ENCODE data around the gene TFF3. TPM values are rescaled to one million over a fixed set of nuclear protein-coding genes. Genes with fewer than 3 reads are reported as not detected.

TFF3 gene
- total RNA-seq, 1 donor from 2014 or later: 31.9 TPM

- H3K36me3 ChIP-seq: no peaks in the 10 kb centered on the region
- no peaks in the 10 kb centered on the region for H3K4me1 ChIP-seq
- intact Hi-C loops (cut with DNase I): no loop called here
- DNase-seq (ENCODE audit: extremely low spot score in 2 of 2): no peak
- H3K9me3 ChIP-seq: no peaks in the 10 kb centered on the region
- H3K27me3 ChIP-seq: no peaks in the 10 kb centered on the region
- no peak for TF ChIP-seq POLR2A (IDR thresholded peaks at IDR 0.05)
- H3K4me3 ChIP-seq: no peak overlapping the region
- no peak overlapping the region for H3K27ac ChIP-seq
Measured at GRCh38 chr21:42320791-42321190, 5.6 kb upstream of the TFF3 start.

- no peak for DNase-seq (ENCODE audit: extremely low spot score in 2 of 2)
- intact Hi-C loops (cut with DNase I): no loop called here
- TF ChIP-seq CTCF (IDR thresholded peaks at IDR 0.05) (no peak), POLR2A (IDR thresholded peaks at IDR 0.05) (no peak), POLR2AphosphoS5 (IDR thresholded peaks at IDR 0.05; ENCODE audit: insufficient read depth in 1 of 2, low read depth in 1 of 2) (no peak)
- Histone ChIP-seq H3K27me3 (no peaks in the 10 kb centered on the region), H3K36me3 (no peaks in the 10 kb centered on the region), H3K4me1 (no peaks in the 10 kb centered on the region), H3K27ac (no peak overlapping the region), H3K4me3 (no peak overlapping the region), H3K9me3 (no peaks in the 10 kb centered on the region)
Measured at GRCh38 chr21:42319851-42320572, 4.8 kb upstream of the TFF3 start.

GRCh38 chr21:42319376-42319775 lies 4.2 kb upstream of the TFF3 start:
- intact Hi-C loops (cut with DNase I): no loop called here
- Histone ChIP-seq H3K4me3 (no peak overlapping the region), H3K9me3 (no peaks in the 10 kb centered on the region), H3K4me1 (no peaks in the 10 kb centered on the region), H3K36me3 (no peaks in the 10 kb centered on the region), H3K27me3 (no peaks in the 10 kb centered on the region), H3K27ac (no peak overlapping the region)
- TF ChIP-seq CTCF (IDR thresholded peaks at IDR 0.05) (no peak), POLR2AphosphoS5 (IDR thresholded peaks at IDR 0.05; ENCODE audit: insufficient read depth in 1 of 2, low read depth in 1 of 2) (no peak), POLR2A (IDR thresholded peaks at IDR 0.05) (no peak)
- DNase-seq (ENCODE audit: extremely low spot score in 2 of 2): no peak

- Histone ChIP-seq H3K4me3 (no peak overlapping the region), H3K9me3 (no peaks in the 10 kb centered on the region), H3K36me3 (no peaks in the 10 kb centered on the region), H3K27me3 (no peaks in the 10 kb centered on the region), H3K4me1 (no peaks in the 10 kb centered on the region), H3K27ac (no peak overlapping the region)
- DNase-seq (ENCODE audit: extremely low spot score in 2 of 2): peak in 1 of 2 donors; percentile 92
- TF ChIP-seq POLR2AphosphoS5 (IDR thresholded peaks at IDR 0.05; ENCODE audit: insufficient read depth in 1 of 2, low read depth in 1 of 2) (no peak), POLR2A (IDR thresholded peaks at IDR 0.05) (no peak), CTCF (IDR thresholded peaks at IDR 0.05) (no peak)
- intact Hi-C loops (cut with DNase I): no loop called here
Measured at GRCh38 chr21:42317826-42318746, 2.9 kb upstream of the TFF3 start.

- TF ChIP-seq POLR2A (IDR thresholded peaks at IDR 0.05): no peak
- no peak for TF ChIP-seq CTCF (IDR thresholded peaks at IDR 0.05)
- TF ChIP-seq POLR2AphosphoS5 (IDR thresholded peaks at IDR 0.05; ENCODE audit: insufficient read depth in 1 of 2, low read depth in 1 of 2): no peak
- H3K9me3 ChIP-seq: no peaks in the 10 kb centered on the region
- intact Hi-C loops (cut with DNase I): no loop called here
- H3K27ac ChIP-seq: no peak overlapping the region
- no peaks in the 10 kb centered on the region for H3K4me1 ChIP-seq
- H3K4me3 ChIP-seq: no peak overlapping the region
- DNase-seq (ENCODE audit: extremely low spot score in 2 of 2): no peak
- no peaks in the 10 kb centered on the region for H3K36me3 ChIP-seq
- no peaks in the 10 kb centered on the region for H3K27me3 ChIP-seq
Measured at GRCh38 chr21:42317341-42317741, 2.1 kb upstream of the TFF3 start.
